HG02588 (cell line): ENCODE measurements around the gene MAP2K4.
"Not testable (repeated sequence)": the region's sequence is repeated elsewhere in the genome, so short reads cannot be mapped to it uniquely, and the experiment has no call there.

Experiments used
- ATAC-seq: cut with Tn5 transposase; IDR thresholded peaks from one replicate; pipeline ENCODE4 v1.9.1; 2021; ENCODE audit warnings: mild to moderate bottlenecking, moderate library complexity; ENCODE audit not compliant: unreplicated experiment

The MAP2K4 gene

DNA sequence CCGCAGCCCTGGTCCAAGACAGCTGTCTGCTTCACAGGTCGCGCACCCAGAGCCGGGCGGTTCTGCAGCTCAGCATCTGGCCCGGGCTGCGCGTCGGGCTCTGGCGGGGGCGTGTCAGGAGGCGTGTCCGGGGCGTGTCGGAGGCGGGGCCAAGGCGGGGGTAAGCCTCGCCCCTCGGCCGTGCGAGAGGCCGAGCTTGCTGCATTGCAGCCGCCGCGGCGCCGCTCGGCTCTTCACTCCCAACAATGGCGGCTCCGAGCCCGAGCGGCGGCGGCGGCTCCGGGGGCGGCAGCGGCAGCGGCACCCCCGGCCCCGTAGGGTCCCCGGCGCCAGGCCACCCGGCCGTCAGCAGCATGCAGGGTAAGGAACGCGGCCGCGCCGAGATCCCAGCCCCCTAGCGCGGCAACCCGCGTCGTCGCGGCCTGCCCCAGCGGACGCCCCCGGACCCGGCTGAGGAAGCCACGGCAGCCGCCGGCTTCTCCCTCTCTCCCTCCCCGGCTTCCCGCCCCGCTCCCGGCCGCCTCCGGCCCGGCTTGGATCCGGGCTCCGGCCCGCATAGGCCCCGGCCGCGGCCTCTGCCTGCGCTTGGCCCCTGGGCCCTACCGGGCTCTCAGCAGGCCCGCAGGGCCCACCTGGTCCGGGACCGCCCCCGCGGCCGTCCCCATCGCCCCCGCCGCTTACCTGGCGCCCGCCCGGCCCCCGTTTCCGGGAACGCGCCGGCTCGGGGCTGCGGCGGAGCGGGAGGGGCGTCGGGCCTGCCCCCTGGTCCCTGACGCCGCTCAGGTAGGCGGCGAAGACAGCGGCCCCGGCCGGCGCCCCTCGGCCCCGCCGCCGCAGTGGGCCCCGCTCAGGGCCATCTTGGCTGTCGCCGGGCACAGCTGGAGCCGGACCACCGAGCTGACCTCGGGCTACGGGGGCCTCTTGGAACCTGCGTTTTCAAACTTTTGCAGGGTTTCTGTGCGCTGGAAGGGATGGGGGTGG, at the start of gene MAP2K4:
TSS of gene MAP2K4 (plus strand) at position 236 of the 981 bp plus-strand sequence. CDS start at position 246, 10 bp downstream.
- ATAC-seq = peak; percentile 92

DNA sequence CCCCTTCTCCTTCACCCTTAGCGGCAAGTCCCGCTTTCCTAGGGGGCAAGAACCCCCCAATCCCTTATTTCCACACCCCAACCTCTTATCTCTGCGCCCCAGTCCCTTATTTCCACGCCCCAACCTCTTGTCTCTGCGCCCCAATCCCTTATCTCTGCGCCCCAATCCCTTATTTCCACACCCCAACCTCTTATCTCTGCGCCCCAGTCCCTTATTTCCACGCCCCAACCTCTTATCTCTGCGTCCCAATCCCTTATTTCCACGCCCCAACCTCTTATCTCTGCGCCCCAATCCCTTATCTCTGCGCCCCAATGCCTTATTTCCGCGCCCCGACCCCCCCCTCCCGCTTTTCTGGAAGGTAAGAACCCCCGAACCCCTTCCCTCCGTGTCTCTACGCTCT, 47.9 kb upstream of the MAP2K4 start:
- not testable (repeated sequence) for ATAC-seq

DNA sequence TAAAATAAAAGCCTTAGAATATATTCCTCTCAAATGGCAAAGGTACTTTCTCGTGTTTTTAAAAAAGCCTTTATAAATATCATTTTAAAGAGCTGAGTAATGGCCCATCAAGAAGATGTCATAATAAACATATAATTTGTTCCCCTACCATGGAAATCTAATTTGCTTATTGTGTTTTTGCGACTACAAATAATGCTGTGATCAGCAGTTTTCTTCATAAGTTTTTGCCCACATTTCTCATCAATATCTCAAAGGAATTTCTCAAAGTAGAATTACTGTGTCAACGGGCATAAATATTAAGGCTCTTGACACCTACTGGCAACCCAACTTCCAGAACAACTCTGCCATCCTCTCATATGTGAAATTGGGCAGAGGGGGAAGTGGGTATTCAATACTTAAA, 40.9 kb upstream of the MAP2K4 start:
- ATAC-seq = no peak

DNA sequence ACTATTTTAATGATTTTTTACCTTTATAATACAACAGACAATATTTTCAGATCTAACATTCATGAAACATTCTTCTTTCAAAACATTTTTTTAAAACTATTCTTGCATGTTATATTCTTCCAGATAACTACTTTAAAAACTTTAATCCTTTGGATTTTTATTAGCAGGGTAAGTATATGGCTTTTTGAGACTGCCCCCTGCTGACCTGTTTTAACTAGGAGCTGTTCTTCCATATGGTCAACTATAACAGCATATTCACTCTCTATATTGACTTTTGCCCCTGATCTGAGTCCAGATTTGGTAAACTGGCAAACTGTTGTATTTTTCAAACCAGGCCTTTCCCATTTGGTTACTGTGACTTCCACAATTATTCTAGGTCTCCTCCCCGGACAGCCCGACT, 39.9 kb upstream of the MAP2K4 start:
- ATAC-seq = no peak

DNA sequence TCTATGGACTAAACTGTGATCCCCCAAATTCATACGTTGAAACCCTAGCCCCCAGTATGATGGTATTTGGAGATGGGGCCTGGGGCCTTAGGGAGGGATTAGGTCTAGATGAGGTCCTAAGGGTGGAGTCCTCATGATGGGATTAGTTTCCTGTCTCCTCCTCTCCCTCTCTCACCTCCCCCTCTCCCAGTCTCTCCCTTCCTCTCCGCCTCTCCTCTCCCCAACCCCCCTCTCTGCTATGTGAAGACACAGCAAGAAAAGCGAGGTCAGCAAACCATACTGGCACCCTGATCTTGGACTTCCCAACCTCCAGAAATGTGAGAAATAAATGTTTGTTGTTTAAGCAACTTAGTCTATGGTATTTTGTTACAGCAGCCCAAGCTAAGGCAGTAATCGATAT, 38.8 kb upstream of the MAP2K4 start:
- ATAC-seq = no peak

DNA sequence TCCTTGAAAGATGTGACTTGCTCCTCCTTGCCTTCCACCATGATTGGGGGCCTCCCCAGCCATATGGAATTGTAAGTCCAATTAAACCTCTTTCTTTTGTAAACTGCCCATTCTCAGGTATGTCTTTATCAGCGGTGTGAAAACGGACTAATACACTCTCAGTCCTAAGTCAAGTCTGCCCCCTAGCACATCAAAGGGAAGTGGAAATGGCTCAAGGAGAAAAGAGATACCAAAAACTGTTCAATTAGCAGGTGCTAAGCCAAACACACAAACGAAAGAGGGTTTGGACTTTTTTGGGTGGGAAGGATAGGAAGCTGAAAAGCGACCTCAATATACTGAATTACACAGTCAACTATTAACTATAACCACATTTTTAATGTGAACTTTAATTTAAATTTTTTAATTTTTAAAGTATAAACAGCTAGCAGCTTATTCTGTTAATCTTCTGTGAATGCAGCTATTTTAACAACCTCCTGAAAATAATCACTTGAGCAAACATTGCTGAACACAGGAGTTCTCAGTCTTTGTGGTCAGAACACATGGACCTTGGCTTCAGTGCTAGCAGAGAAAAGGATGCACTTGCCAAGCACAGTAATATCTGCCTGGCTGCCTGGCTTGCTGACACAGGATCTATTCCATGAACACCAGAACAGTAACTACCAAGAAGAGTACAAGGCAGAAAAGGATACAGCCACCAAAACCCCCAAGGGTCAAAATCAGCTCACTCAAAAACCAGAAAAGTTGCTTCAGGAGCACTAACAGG, 34.3 kb upstream of the MAP2K4 start:
- no peak for ATAC-seq

DNA sequence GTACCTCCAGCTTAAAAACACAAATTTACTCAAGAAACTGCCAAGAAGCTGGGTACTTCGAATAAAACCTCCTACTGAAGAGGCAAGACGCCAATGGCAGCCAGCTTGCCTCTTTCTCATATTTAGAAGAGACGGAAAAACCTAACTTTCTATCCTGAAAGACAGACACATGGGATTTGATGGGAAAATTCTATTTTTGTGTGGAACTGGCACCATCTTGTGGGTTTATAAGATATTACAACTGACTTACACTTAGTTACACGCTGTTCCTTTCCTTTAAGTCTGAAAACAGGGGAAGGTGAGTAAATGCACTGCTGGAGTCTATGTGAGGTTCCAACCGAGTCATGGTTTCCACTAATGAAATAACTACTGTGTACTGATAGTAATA, 33.7 kb upstream of the MAP2K4 start:
- no peak for ATAC-seq

DNA sequence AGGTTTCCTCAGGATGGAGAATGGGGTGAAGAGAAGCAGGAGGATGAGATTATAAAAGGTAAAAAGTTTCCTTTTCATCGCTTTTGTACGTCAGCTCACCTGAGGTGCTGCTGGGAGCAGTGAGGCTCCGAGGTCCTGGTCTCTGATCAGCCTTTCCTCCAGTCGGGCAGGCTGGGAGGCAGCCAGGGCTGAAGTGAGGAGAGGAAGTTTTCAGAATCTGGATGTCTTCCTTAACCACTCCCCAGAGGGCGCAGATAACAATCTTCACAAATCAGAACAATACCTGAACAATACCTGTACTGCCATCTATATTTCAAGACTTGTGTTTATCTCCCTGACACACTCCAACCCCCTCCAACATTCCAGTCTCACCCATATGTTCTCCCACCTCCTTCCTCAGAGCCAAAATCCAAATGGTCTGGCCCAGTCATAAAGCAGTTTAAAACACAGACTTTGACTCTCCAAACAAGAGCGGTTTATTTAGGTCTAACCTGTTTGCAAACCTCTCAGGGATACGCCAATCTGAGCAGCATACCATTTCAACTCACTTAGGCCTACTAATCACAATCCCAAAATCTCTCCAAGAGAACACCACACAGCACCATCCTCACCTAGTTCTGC, 30.2 kb upstream of the MAP2K4 start:
- no peak for ATAC-seq

DNA sequence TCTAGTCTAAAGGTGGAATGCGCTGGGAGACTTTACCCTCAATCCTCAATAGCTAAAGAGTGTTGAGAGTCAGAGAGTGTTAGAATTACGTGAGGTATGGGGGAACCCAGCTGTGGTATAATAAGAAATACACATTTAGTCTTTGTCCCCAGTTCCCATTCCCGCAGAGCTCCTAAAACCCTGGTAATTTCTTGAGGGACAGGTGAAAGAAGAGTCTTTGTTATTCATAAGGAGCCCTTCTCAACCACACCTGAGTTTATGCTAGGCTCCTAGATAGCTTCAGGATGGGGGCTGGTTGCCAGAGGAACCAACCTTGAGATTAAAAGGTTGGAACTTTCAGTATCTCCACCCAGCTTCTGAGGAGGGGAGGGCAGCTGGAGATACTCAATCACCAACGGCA, 29.2 kb upstream of the MAP2K4 start:
- ATAC-seq = no peak

DNA sequence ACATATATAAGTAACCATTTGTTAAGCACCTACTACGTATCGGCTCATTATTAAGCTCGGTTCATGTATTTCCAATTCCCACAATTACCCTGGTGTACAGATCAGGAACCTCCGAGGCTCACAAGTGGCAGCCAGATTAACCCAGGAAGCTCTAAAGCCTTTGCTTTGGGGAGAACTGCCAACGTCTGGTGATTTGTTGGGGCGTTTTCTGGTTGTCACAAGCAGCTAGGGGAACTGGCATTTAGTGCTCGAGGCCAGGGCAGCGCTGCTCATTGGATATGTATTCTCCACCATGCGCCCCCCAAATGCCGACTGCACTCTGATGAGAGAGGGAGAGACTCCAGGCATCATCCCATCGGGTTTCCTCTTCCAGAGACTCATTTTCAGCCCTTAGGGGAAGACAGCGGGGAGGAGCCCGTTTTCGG, 23.9 kb upstream of the MAP2K4 start:
- peak; percentile 23 for ATAC-seq

DNA sequence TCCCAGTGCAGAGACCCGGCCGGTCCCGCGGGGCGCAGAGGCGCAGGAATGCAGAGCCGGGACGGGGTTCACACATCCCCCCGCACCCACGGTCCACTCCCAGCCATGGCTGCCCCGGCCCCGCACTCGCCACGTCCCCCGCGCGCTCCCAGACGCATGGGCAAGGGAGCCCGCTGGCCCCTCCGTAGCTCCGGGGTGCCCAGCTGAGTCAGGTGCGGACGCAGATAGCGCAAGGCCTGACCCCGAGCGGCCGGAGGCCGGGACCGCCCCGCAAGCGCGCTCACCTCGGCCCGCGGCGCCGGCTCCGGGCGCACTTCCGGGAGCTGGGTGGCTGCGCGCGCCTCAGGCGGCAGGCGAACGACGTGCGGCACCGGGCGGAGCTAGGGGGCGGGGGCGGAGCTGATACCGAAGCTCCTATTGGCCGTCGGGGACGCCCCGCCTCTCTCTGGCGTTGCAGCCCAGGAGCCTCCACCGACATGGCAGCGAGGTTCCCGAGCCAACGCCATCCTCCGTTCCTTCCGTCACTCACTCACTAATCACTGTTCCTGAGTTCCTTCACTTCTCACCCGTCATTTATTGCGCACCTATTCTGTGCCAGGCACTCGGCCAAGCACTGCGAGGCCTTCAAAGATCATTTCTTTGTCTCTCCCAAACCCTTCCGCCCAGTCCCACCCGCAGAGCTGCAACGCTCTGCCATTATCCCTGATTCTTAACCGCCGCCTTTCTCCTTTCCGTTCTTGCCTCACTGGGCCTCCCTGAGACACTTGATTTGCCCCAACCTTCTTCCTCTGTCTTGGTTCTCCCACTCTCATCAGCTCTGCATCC, 23.3 kb upstream of the MAP2K4 start, which contains the start of gene ZNF18:
TSS of gene ZNF18 (minus strand) at position 329 of the 825 bp plus-strand sequence. CDS start 4,646 bp downstream, outside the sequence.
- ATAC-seq = peak; percentile 98

DNA sequence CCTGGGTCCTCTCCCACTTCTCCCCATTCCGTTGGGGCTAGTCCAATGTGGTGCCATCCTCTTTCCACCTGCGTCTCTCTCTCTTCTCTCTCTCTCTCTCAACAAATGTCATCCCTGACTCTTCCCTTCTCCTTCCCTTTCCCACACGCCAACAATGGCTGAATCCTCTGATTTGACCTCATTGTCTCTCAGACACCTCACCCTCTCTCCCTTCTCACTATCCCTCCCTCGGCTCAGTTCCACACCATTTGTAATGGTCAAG, 22.8 kb upstream of the MAP2K4 start:
- no peak for ATAC-seq

DNA sequence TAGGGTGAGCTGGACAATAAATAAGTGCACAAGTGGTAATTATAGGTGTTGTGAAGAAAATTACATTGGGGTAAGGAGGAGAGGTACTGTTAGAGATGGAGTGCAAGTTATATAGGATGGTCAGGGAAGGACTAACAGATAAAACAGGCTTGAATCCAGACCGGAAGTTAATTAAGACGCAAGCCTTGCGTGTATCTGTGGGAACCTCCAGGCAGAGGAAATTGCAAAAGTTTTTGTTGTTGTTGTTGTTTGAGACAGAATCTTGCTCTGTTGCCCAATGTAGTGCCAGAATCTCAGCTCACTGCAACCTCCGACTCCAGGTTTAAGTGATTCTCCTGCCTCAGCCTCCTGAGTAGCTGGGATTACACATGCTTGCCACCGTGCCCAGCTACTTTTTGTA, 21.0 kb upstream of the MAP2K4 start:
- no peak for ATAC-seq

DNA sequence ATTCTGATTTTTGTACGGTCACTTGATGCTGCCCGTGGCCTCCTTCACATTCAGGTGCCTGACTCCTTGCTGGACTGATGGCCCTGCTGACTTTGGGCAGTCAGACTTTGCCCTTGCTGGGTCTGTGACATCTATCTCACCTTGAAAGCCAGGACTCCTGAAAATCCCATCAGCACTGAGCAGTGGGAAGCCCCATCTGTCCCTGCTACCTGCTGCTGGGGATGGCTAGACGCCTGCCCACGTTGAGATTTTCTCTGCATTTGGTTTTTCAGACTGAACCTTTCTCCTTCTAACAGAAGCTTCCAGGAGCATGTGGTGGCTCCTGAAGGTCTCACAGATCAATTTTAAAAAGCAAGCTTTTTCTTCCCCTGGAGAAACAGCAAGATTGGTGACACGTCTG, 13.2 kb upstream of the MAP2K4 start:
- no peak for ATAC-seq

DNA sequence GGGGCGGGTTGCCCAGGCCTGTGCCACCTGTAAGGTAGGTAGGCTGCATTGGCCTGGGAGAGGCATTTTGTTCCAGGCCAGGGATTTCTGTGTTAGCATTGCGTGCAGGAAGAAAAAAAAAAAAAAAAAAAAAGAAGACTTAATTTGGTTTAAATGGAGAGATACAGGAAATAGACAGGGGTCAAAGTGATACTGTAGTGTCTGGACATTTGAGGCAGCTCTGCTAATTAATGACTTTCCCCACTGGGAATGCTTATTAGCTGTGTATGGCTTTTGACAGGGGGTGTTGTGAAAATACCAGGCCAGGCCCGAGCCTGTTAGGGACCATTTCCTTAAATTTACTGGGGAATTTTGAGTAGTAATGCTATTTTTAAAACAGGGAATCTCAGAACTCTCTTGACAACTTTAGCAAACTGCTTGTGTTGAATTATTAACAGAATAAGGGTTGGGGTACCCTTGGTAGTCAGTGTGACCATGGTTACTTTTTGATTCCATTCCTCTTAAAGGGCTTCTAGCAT, 1.0 kb downstream of the MAP2K4 start:
- ATAC-seq = no peak

DNA sequence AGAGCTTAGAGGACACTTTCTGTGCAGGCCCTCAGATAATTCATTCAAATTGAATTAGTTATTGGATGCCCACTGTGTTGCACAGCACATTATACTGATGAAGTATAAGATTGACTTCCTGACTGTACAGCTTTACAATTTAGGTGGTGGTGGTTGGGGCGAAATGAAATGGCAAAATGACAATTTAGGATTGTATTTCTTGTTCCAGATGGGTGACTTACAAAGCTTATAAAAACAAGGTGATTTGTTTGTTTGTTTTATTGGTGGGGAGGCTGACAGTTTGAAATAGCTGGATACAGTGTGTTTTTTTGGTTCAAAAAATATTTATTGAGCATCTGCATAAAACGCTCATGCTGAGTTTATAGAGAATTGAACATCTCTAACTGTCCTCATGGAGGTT, 1.6 kb downstream of the MAP2K4 start:
- ATAC-seq = no peak

DNA sequence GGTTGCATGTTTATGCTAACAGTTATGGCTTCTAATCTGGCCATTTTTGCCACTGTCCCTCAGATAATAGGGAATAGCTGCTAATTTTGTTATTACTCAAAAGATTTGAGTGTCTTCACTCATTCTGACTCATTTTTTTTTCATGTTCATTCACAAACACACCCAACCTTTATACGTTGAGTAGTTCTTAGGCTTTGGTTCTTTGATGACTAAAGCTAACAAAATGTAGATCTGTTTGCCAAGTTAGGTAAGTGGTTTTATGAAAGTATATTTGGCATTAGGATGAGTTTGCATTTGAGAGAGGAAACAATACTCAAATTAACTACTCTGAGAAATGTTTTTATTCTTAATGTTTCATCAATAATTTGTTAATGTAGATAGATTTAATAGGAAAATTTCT, 3.6 kb downstream of the MAP2K4 start:
- no peak for ATAC-seq

DNA sequence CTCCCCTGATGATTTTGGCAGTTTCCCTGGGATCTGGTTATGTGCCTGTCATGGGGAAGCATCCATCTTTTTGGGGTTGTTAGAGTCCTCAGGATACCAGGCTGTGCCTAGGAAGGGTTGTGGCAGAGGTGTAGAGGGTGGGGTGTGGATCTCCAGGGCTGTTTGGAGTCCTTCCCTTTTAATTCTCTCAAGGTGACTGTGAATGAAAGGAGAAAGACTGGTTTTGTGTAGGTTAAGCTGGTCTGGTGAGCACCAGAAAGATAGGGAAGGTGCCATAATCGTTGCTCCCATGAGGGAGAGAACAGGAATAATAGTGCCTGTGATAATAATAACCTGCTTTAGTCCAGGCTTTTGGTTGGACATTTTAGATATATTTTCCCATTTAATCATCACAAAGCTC, 7.0 kb downstream of the MAP2K4 start:
- ATAC-seq = no peak

DNA sequence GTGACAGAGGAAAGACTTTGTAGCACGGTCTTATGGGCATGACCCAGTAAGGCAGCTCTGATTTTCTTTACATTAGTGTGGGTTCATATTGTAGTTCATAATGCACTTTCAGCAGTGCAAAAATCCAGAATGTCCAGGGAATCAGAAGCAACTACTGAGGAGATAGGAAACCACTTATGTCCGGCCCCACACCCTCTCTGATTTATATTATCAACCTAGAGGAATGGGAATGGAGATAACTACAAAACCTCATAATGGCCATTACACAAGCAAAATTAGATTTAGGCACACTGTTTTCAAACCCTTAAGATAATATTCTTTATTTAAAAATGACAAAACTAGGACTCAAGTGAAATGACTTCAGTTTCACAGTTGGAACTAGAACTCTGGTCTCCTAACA, 7.9 kb downstream of the MAP2K4 start:
- ATAC-seq = no peak

DNA sequence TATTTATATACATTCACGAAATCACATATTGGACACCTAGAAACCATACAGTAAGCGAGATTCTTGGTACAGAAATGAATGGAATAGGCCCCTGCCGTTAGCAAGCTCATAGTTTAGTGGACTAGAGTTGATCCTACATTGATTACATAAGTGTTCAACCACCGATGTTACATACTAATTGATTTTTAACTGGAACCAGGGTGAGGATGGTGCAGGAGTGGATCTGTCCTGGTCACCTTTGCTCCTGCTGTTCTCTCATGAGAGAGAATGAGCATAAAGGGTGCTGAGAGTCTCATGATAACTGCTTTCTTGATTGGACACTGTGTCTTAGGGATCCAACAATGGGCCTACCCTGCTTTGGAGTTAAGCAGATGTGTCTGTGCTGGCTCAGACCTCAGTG, 13.9 kb downstream of the MAP2K4 start:
- ATAC-seq = no peak

DNA sequence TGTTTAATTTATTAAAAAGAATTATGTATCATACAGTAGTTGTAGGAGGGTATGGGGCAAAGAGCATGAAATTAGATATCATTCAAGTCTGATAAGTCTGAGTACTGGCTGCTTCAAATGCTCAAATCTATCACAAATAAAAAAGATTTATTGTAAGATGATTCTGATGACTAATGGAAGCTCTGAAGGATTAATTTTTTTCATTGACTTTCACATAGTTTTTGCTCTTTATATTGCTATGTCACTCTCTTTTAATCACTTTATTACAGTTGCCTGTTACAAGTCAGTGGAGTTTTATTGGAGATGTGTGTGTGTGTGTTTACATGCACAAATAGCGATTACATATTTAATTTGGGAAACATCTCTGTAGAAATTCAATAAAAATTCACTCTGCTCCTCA, 15.0 kb downstream of the MAP2K4 start:
- ATAC-seq = no peak
